Prostate gland (tissue), 2 donors: ENCODE measurements around the gene RABGAP1L. TPM values are rescaled to one million over a fixed set of nuclear protein-coding genes. Genes with fewer than 3 reads are reported as not detected.

ENCODE experiments used
- DNase-seq: peaks from one replicate; pipeline ENCODE4 v3.0.0-alpha.2; 2019; ENCODE audit warnings: low spot score
- H3K27ac ChIP-seq, 2 donors: fragments of 200-600 bp; sonication (generic); 2 replicates each; pipeline ENCODE4 v1.5.1; 2017 to 2019
- H3K27me3 ChIP-seq: fragments of 200-600 bp; sonication (generic); replicated peaks from 2 replicates; pipeline ENCODE4 v1.5.1; 2019; ENCODE audit not compliant: insufficient read depth
- H3K36me3 ChIP-seq, 2 donors: fragments of 200-600 bp; sonication (generic); 1 replicate in 1 of 2; 2 replicates in 1 of 2; pipeline versions ENCODE4 v1.5.1 to v1.8.1; 2017 to 2019
- H3K4me1 ChIP-seq: fragments of 200-600 bp; sonication (generic); replicated peaks from 2 replicates; pipeline ENCODE4 v1.5.1; 2019
- H3K4me3 ChIP-seq, 2 donors: fragments of 200-600 bp; sonication (generic); 2 replicates each; pipeline ENCODE4 v1.5.1; 2017 to 2019
- H3K9me3 ChIP-seq: fragments of 200-600 bp; sonication (generic); 2 replicates; pipeline ENCODE4 v1.5.1; 2017
- CTCF ChIP-seq, 4 experiments: fragments of 200-600 bp in 2 of 4; fragments of 450-650 bp in 2 of 4; sonication (generic) in 2 of 4; IDR thresholded peaks; 1 replicate in 3 of 4; 2 replicates in 1 of 4; pipeline ENCODE4 v1.5.1; 2016 to 2019; ENCODE audit warnings: antibody characterized with exemption in 4 of 4, mild to moderate bottlenecking in 2 of 4, moderate library complexity in 2 of 4
- POLR2A ChIP-seq: fragments of 450-650 bp; IDR thresholded peaks from one replicate; pipeline ENCODE4 v1.6.1; 2016; ENCODE audit warnings: antibody characterized with exemption, mild to moderate bottlenecking
- POLR2AphosphoS5 ChIP-seq: sonication (generic); formaldehyde crosslinking; IDR thresholded peaks from one replicate; pipeline ENCODE4 v1.6.1; 2017; ENCODE audit warnings: antibody characterized with exemption
- WGBS: methylation state at CpG from one replicate; pipeline ENCODE4 v1.1.5; 2018; 5-methylcytosine and 5-hydroxymethylcytosine counted together
- intact Hi-C: fragments of 100-400 bp; cut with DNase I; formaldehyde crosslinking; loops from one replicate; pipeline ENCODE4 v1.14.2; 2022
- total RNA-seq, 2 donors: library from RNA; depleted of rRNA; stranded (reverse); fragments of >200 nt; gene quantifications; one replicate each; pipeline ENCODE4 v1.1.0, GENCODE V29; 2016

RABGAP1L gene
- total RNA-seq, 2 donors from 2014 or later = 32.3 to 41.5 TPM

GRCh38 chr1:174769961-174770549 lies 610.7 kb downstream of the RABGAP1L start:
- intact Hi-C loops = loop anchor here (5.0 kb wide), 2 partner anchors 212 to 227 kb away; partner anchors contain the start of gene CACYBP
- DNase-seq = no peak
- TF ChIP-seq POLR2AphosphoS5 = no peak
- TF ChIP-seq CTCF (IDR thresholded peaks at IDR 0.05) = peak in 3 of 4 experiments; percentile 40 to 84 (median 78)
- Histone ChIP-seq H3K4me3 (no peak overlapping the region), H3K27ac (no peak overlapping the region), H3K27me3 (no peaks in the 10 kb centered on the region), H3K36me3 (no peaks in the 10 kb centered on the region), H3K9me3 (no peaks in the 10 kb centered on the region), H3K4me1 (no peaks in the 10 kb centered on the region)

GRCh38 chr1:174775621-174776020 lies 616.3 kb downstream of the RABGAP1L start:
- H3K4me1 ChIP-seq = no peaks in the 10 kb centered on the region
- no peak for DNase-seq
- intact Hi-C loops = no loop called here
- WGBS = 78% methylated on average over 2 of the region's 2 CpGs
- no peaks in the 10 kb centered on the region for H3K27me3 ChIP-seq
- no peak overlapping the region for H3K4me3 ChIP-seq
- no peaks in the 10 kb centered on the region for H3K9me3 ChIP-seq
- no peak for TF ChIP-seq CTCF (IDR thresholded peaks at IDR 0.05)
- TF ChIP-seq POLR2A = no peak
- no peak for TF ChIP-seq POLR2AphosphoS5
- H3K27ac ChIP-seq = no peak overlapping the region
- no peaks in the 10 kb centered on the region for H3K36me3 ChIP-seq

GRCh38 chr1:174777262-174777661 lies 617.9 kb downstream of the RABGAP1L start:
- Histone ChIP-seq H3K4me3 (no peak overlapping the region), H3K36me3 (no peaks in the 10 kb centered on the region), H3K9me3 (no peaks in the 10 kb centered on the region), H3K27ac (no peak overlapping the region), H3K4me1 (no peaks in the 10 kb centered on the region), H3K27me3 (no peaks in the 10 kb centered on the region)
- TF ChIP-seq CTCF (IDR thresholded peaks at IDR 0.05) (no peak), POLR2A (no peak), POLR2AphosphoS5 (no peak)
- intact Hi-C loops = no loop called here
- no peak for DNase-seq
- 97% methylated on average over 2 of the region's 2 CpGs for WGBS

- no peaks in the 10 kb centered on the region for H3K27me3 ChIP-seq
- TF ChIP-seq POLR2A (no peak), POLR2AphosphoS5 (no peak), CTCF (IDR thresholded peaks at IDR 0.05) (no peak)
- no peaks in the 10 kb centered on the region for H3K9me3 ChIP-seq
- no peak overlapping the region for H3K27ac ChIP-seq
- intact Hi-C loops = no loop called here
- no peaks in the 10 kb centered on the region for H3K4me1 ChIP-seq
- no peak overlapping the region for H3K4me3 ChIP-seq
- H3K36me3 ChIP-seq = no peaks in the 10 kb centered on the region
- 91% methylated on average over 6 of the region's 6 CpGs for WGBS
- DNase-seq = no peak
Observed at GRCh38 chr1:174785510-174785909, 626.2 kb downstream of the RABGAP1L start.

GRCh38 chr1:174786358-174786757 lies 627.0 kb downstream of the RABGAP1L start:
- 32% methylated on average over 2 of the region's 2 CpGs for WGBS
- DNase-seq = no peak
- no peaks in the 10 kb centered on the region for H3K4me1 ChIP-seq
- no peak overlapping the region for H3K4me3 ChIP-seq
- H3K9me3 ChIP-seq = no peaks in the 10 kb centered on the region
- TF ChIP-seq CTCF (IDR thresholded peaks at IDR 0.05) = no peak
- no peaks in the 10 kb centered on the region for H3K36me3 ChIP-seq
- H3K27me3 ChIP-seq = no peaks in the 10 kb centered on the region
- intact Hi-C loops = no loop called here
- no peak overlapping the region for H3K27ac ChIP-seq
